ENCODE results near the gene FERMT3. TPM values are rescaled to one million over a fixed set of nuclear protein-coding genes. Genes with fewer than 3 reads are reported as not detected.

FERMT3 gene
- total RNA-seq, 1 donor from 2014 or later = 5.4 TPM

DNA sequence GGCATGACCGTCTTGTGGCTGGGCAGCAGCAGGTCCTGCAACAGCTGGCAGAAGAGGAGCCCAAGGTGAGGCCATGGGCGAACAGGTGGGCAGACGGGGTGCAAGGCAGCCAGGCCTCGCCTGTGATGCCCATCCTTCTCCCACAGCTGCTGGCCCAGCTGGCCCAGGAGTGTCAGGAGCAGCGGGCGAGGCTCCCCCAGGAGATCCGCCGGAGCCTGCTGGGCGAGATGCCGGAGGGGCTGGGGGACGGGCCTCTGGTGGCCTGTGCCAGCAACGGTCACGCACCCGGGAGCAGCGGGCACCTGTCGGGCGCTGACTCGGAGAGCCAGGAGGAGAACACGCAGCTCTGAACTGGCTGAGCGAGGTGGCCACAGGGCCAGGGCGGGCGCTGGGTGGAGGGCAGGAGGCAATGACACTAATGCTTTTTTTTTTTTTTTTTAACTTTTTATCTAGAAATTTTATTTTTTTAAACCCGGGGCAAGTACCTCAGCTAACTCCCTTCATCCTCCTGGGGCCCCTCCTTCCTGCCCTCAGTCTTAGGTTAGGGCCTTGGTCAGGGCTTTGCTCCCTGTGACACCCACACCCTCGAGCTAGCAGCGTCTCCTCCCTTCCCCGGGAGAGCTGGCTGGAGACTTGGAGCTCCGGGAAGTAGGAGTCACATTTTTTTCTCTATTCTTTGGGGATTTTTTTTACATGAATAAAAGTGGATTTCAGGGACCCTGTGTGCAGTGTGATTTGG lies 60.9 kb downstream of the FERMT3 start:
- Histone ChIP-seq H3K4me3 (peak overlapping the region; percentile 85), H3K9me3 (replicated peaks) (no peaks in the 10 kb centered on the region), H3K36me3 (peaks cover 41% of the 10 kb centered on the region), H3K27me3 (ENCODE audit: low read depth) (no peaks in the 10 kb centered on the region), H3K27ac (replicated peaks) (peak overlapping the region; percentile 98), H3K4me1 (peaks cover 49% of the 10 kb centered on the region)
- intact Hi-C loops (cut with micrococcal nuclease) = no loop called here
- no peak for DNase-seq
- TF ChIP-seq CTCF (IDR thresholded peaks at IDR 0.05; ENCODE audit: borderline replicate concordance) = no peak

DNA sequence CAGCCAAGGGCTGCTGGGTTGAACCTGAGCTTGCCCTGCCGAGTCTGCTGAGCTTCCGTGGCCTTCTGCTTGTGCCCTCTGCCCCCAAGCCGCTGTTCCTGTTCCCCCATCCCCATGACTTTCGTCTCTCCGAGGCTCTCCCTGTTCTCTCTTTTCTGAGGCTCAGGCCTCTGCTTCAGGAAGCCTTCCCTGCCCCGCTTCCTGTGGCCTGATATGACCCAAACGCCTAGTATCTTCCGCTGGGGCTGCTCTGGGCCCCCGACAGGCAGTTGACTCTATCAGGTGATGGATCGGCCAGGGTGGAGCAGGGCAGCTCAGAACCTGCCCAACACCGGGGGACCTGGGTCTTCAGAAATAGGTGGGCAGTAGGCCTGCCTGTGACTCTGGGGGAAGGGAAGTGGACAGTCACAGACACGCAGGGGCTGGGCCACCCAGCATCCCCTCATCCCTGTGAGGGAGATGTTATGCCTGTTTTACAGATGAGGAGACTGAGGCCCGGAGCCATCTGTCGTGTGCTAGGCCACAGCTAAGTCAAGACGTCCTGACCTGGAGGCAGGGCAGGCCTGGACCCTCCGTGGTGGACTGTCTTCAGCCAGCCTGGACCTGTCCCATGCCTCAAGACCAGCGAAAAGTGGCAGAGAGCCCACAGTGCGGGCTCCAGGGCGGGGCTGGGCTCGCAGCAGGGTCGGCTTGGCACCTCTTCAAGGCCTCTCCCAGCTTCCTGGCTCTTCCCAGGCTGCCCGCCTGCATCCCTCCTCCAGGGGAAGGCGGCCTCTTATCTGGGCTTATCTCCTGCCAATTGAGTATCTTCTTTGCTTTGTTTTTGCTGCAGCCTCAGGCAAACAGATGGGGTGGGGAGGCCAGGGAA lies 61.7 kb downstream of the FERMT3 start:
- H3K9me3 ChIP-seq (replicated peaks) = no peaks in the 10 kb centered on the region
- DNase-seq = peak; percentile 60
- no peaks in the 10 kb centered on the region for H3K27me3 ChIP-seq (ENCODE audit: low read depth)
- peak overlapping the region; percentile 98 for H3K27ac ChIP-seq (replicated peaks)
- H3K36me3 ChIP-seq = peaks cover 32% of the 10 kb centered on the region
- H3K4me3 ChIP-seq = peak overlapping the region; percentile 85
- peak; percentile 16 for TF ChIP-seq CTCF (IDR thresholded peaks at IDR 0.05; ENCODE audit: borderline replicate concordance)
- intact Hi-C loops (cut with micrococcal nuclease) = no loop called here
- peaks cover 57% of the 10 kb centered on the region for H3K4me1 ChIP-seq

GRCh38 chr11:64268893-64269539 lies 62.5 kb downstream of the FERMT3 start:
- Histone ChIP-seq H3K9me3 (replicated peaks) (no peaks in the 10 kb centered on the region), H3K4me1 (peaks cover 64% of the 10 kb centered on the region), H3K27ac (replicated peaks) (peak overlapping the region; percentile 98), H3K27me3 (ENCODE audit: low read depth) (no peaks in the 10 kb centered on the region), H3K36me3 (peaks cover 24% of the 10 kb centered on the region), H3K4me3 (peak overlapping the region; percentile 85)
- DNase-seq = peak; percentile 71
- intact Hi-C loops (cut with micrococcal nuclease) = no loop called here
- no peak for TF ChIP-seq CTCF (IDR thresholded peaks at IDR 0.05; ENCODE audit: borderline replicate concordance)

DNA sequence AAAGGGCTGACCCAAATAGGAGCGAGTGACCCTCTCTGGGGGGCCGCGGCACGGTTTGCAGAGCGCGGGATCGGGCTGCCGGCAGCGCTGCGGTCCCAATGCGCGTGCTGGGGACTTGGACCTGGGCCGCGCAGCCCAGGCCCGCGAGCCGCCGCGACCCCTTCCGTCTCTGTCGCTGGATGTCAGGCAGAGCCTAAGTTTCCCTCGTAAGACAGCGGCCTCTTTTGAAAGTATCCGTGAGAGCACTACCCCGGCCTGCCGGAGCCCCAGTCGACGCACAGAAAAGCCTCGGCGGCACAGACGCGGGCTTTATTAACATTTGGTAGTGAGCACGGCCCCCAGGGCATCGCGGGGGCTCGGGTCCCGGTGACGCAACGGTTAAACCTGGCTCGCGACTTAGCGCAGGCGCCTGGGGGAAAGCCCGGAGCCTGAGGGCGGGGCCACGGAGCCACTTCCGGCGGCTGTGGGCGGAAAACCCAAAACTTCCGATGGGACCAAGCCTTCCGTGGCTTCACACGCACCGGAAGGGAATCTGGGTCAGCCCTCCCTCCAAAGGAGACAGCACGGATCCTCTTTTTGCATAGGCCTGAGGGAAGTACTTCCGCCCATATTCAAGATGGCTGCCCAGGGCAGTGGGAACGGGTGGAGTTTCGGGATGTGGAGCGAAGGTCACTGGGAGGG lies 63.2 kb downstream of the FERMT3 start:
- H3K27ac ChIP-seq (replicated peaks) = peak overlapping the region; percentile 98
- peak; percentile 98 for DNase-seq
- intact Hi-C loops (cut with micrococcal nuclease) = no loop called here
- H3K36me3 ChIP-seq = peaks cover 19% of the 10 kb centered on the region
- peak overlapping the region; percentile 85 for H3K4me3 ChIP-seq
- TF ChIP-seq CTCF (IDR thresholded peaks at IDR 0.05; ENCODE audit: borderline replicate concordance) = no peak
- no peaks in the 10 kb centered on the region for H3K27me3 ChIP-seq (ENCODE audit: low read depth)
- H3K4me1 ChIP-seq = peaks cover 64% of the 10 kb centered on the region
- no peaks in the 10 kb centered on the region for H3K9me3 ChIP-seq (replicated peaks)

Other genes with a start within 250 kb of the FERMT3 start
- 920 TPM for gene COX8A, start 232.1 kb upstream of the FERMT3 start, total RNA-seq
- gene OTUB1, start 220.3 kb upstream of the FERMT3 start, total RNA-seq = 57.0 TPM
- 0.44 TPM for gene FLRT1, start 170.8 kb upstream of the FERMT3 start, total RNA-seq
- gene MACROD1, start 40.6 kb upstream of the FERMT3 start, total RNA-seq = 127 TPM
- 97.4 TPM for gene STIP1, start 20.6 kb upstream of the FERMT3 start, total RNA-seq
- 82.3 TPM for gene TRPT1, start 19.5 kb downstream of the FERMT3 start, total RNA-seq
- gene NUDT22, start 19.6 kb downstream of the FERMT3 start, total RNA-seq = 65.2 TPM
- gene DNAJC4, start 23.8 kb downstream of the FERMT3 start, total RNA-seq = 59.9 TPM
- gene VEGFB, start 27.9 kb downstream of the FERMT3 start, total RNA-seq = 272 TPM
- gene FKBP2, start 34.4 kb downstream of the FERMT3 start, total RNA-seq = 45.5 TPM
- 102 TPM for gene PPP1R14B, start 40.2 kb downstream of the FERMT3 start, total RNA-seq
- 10.0 TPM for gene PLCB3, start 44.8 kb downstream of the FERMT3 start, total RNA-seq
- 56.3 TPM for gene BAD, start 77.9 kb downstream of the FERMT3 start, total RNA-seq
- gene GPR137, start 79.1 kb downstream of the FERMT3 start, total RNA-seq = 28.4 TPM
- not detected for gene KCNK4, start 84.6 kb downstream of the FERMT3 start, total RNA-seq
- not detected for gene CATSPERZ, start 93.6 kb downstream of the FERMT3 start, total RNA-seq
- gene ESRRA, start 98.8 kb downstream of the FERMT3 start, total RNA-seq = 213 TPM
- gene TRMT112, start 110.8 kb downstream of the FERMT3 start, total RNA-seq = 97.5 TPM
- 321 TPM for gene PRDX5, start 111.4 kb downstream of the FERMT3 start, total RNA-seq
- gene CCDC88B, start 133.5 kb downstream of the FERMT3 start, total RNA-seq = 7.5 TPM
- gene RPS6KA4, start 152.4 kb downstream of the FERMT3 start, total RNA-seq = 16.8 TPM

All from left ventricle myocardium inferior (tissue), 1 donor.